Measurements from ENCODE around the gene DOK4.

Gene DOK4

GRCh38 chr16:57532266-57532625 lies 46.0 kb upstream of the DOK4 start:
- H3K4me3 ChIP-seq (ENCODE audit: low read depth, low read length): no peak overlapping the region
- no peak for TF ChIP-seq CTCF (IDR thresholded peaks at IDR 0.05; ENCODE audit: low read depth, low read length, missing control alignments)
- in situ Hi-C loops (cut with HindIII; ENCODE audit: low sequenced_read_pairs): no loop called here
- DNase-seq (ENCODE audit: low read depth): no peak

GRCh38 chr16:57531635-57532265 lies 45.5 kb upstream of the DOK4 start:
- no peak for TF ChIP-seq CTCF (IDR thresholded peaks at IDR 0.05; ENCODE audit: low read depth, low read length, missing control alignments)
- no peak for DNase-seq (ENCODE audit: low read depth)
- in situ Hi-C loops (cut with HindIII; ENCODE audit: low sequenced_read_pairs): no loop called here
- H3K4me3 ChIP-seq (ENCODE audit: low read depth, low read length): no peak overlapping the region

GRCh38 chr16:57531253-57531575 lies 44.9 kb upstream of the DOK4 start:
- no peak for DNase-seq (ENCODE audit: low read depth)
- no peak for TF ChIP-seq CTCF (IDR thresholded peaks at IDR 0.05; ENCODE audit: low read depth, low read length, missing control alignments)
- in situ Hi-C loops (cut with HindIII; ENCODE audit: low sequenced_read_pairs): no loop called here
- H3K4me3 ChIP-seq (ENCODE audit: low read depth, low read length): no peak overlapping the region

- DNase-seq (ENCODE audit: low read depth): no peak
- H3K4me3 ChIP-seq (ENCODE audit: low read depth, low read length): no peak overlapping the region
- in situ Hi-C loops (cut with HindIII; ENCODE audit: low sequenced_read_pairs): no loop called here
- TF ChIP-seq CTCF (IDR thresholded peaks at IDR 0.05; ENCODE audit: low read depth, low read length, missing control alignments): no peak
Measured at GRCh38 chr16:57530522-57531252, 44.4 kb upstream of the DOK4 start.

- H3K4me3 ChIP-seq (ENCODE audit: low read depth, low read length): no peak overlapping the region
- in situ Hi-C loops (cut with HindIII; ENCODE audit: low sequenced_read_pairs): no loop called here
- TF ChIP-seq CTCF (IDR thresholded peaks at IDR 0.05; ENCODE audit: low read depth, low read length, missing control alignments): no peak
- no peak for DNase-seq (ENCODE audit: low read depth)
Measured at GRCh38 chr16:57530104-57530521, 43.8 kb upstream of the DOK4 start.

GRCh38 chr16:57529391-57530103 lies 43.3 kb upstream of the DOK4 start:
- TF ChIP-seq CTCF (IDR thresholded peaks at IDR 0.05; ENCODE audit: low read depth, low read length, missing control alignments): no peak
- in situ Hi-C loops (cut with HindIII; ENCODE audit: low sequenced_read_pairs): loop anchor here (5.0 kb wide), 1 partner anchor 42 kb away; the partner anchor contains the start of gene DOK4

More at GRCh38 chr16:57529391-57530103, 43.3 kb upstream of the DOK4 start:
- no peak overlapping the region for H3K4me3 ChIP-seq (ENCODE audit: low read depth, low read length)
- DNase-seq (ENCODE audit: low read depth): no peak
